ENCODE results near the gene SNX10.

The SNX10 gene

GRCh38 chr7:26278770-26279169 is 12.9 kb upstream of the SNX10 start:
- H3K36me3 ChIP-seq (ENCODE audit: control insufficient read depth in 1 of 2, insufficient read depth in 2 of 2, low read length in 2 of 2): no peaks in the 10 kb centered on the region
- H3K9me3 ChIP-seq (ENCODE audit: insufficient read depth, low read depth, low read length): no peaks in the 10 kb centered on the region
- no peak overlapping the region for H4K91ac ChIP-seq (ENCODE audit: low read depth, low read length)
- no peak overlapping the region for H2BK120ac ChIP-seq (ENCODE audit: insufficient read depth, low read length, poor library complexity)
- H2BK12ac ChIP-seq (ENCODE audit: low read length): no peak overlapping the region
- H2AFZ ChIP-seq (ENCODE audit: insufficient read depth, low read length, poor library complexity): no peak overlapping the region
- H3K79me1 ChIP-seq (ENCODE audit: low read length): no peaks in the 10 kb centered on the region
- H3K18ac ChIP-seq (ENCODE audit: low read length): no peak overlapping the region
- H3K4me3 ChIP-seq (ENCODE audit: low read depth, low read length): no peak overlapping the region
- WGBS (ENCODE audit: extremely low coverage, insufficient coverage, insufficient read length): no CpG with 5 or more reads among the region's 1 CpG
- no peak overlapping the region for H3K4ac ChIP-seq (ENCODE audit: low read depth, low read length)
- H4K12ac ChIP-seq (ENCODE audit: low read depth, low read length): no peak overlapping the region
- no peaks in the 10 kb centered on the region for H3K79me2 ChIP-seq (ENCODE audit: control insufficient read depth, insufficient read depth, low read length, poor library complexity)
- H3K27me3 ChIP-seq (ENCODE audit: insufficient read depth, low read length): no peaks in the 10 kb centered on the region
- no peak overlapping the region for H4K8ac ChIP-seq (ENCODE audit: low read depth, low read length)
- H3K4me1 ChIP-seq (ENCODE audit: control insufficient read depth in 1 of 2, insufficient read depth in 2 of 2, low read length in 2 of 2): no peaks in the 10 kb centered on the region
- peak in 1 of 2 donors; percentile 55 for DNase-seq
- no peak overlapping the region for H3K14ac ChIP-seq (ENCODE audit: low read length)
- H3K9ac ChIP-seq (ENCODE audit: low read length): no peak overlapping the region
- no peak overlapping the region for H3K27ac ChIP-seq (ENCODE audit: low read depth, low read length)
- no peak overlapping the region for H2BK5ac ChIP-seq (ENCODE audit: low read depth, low read length, poor library complexity)
- H2AK5ac ChIP-seq (ENCODE audit: low read length): no peak overlapping the region
- no peak overlapping the region for H3K4me2 ChIP-seq (ENCODE audit: low read length)
- no peak overlapping the region for H3K23ac ChIP-seq (ENCODE audit: low read length)

GRCh38 chr7:26279405-26279804 is 12.3 kb upstream of the SNX10 start:
- Histone ChIP-seq H4K91ac (ENCODE audit: low read depth, low read length) (no peak overlapping the region), H3K9ac (ENCODE audit: low read length) (no peak overlapping the region), H3K79me1 (ENCODE audit: low read length) (no peaks in the 10 kb centered on the region), H3K18ac (ENCODE audit: low read length) (no peak overlapping the region), H3K27me3 (ENCODE audit: insufficient read depth, low read length) (no peaks in the 10 kb centered on the region), H3K4me3 (ENCODE audit: low read depth, low read length) (no peak overlapping the region), H4K8ac (ENCODE audit: low read depth, low read length) (no peak overlapping the region), H2BK120ac (ENCODE audit: insufficient read depth, low read length, poor library complexity) (no peak overlapping the region), H3K79me2 (ENCODE audit: control insufficient read depth, insufficient read depth, low read length, poor library complexity) (no peaks in the 10 kb centered on the region), H3K23ac (ENCODE audit: low read length) (no peak overlapping the region), H3K4ac (ENCODE audit: low read depth, low read length) (no peak overlapping the region), H3K9me3 (ENCODE audit: insufficient read depth, low read depth, low read length) (no peaks in the 10 kb centered on the region), H2AFZ (ENCODE audit: insufficient read depth, low read length, poor library complexity) (no peak overlapping the region), H2AK5ac (ENCODE audit: low read length) (no peak overlapping the region), H3K4me1 (ENCODE audit: control insufficient read depth in 1 of 2, insufficient read depth in 2 of 2, low read length in 2 of 2) (no peaks in the 10 kb centered on the region), H2BK12ac (ENCODE audit: low read length) (no peak overlapping the region), H2BK5ac (ENCODE audit: low read depth, low read length, poor library complexity) (no peak overlapping the region), H3K4me2 (ENCODE audit: low read length) (no peak overlapping the region), H3K14ac (ENCODE audit: low read length) (no peak overlapping the region), H4K12ac (ENCODE audit: low read depth, low read length) (no peak overlapping the region), H3K27ac (ENCODE audit: low read depth, low read length) (no peak overlapping the region), H3K36me3 (ENCODE audit: control insufficient read depth in 1 of 2, insufficient read depth in 2 of 2, low read length in 2 of 2) (no peaks in the 10 kb centered on the region)
- no CpG with 5 or more reads among the region's 4 CpGs for WGBS (ENCODE audit: extremely low coverage, insufficient coverage, insufficient read length)
- DNase-seq: no peak

GRCh38 chr7:26280097-26280496 is 11.6 kb upstream of the SNX10 start:
- H3K27ac ChIP-seq (ENCODE audit: low read depth, low read length): no peak overlapping the region
- no peak overlapping the region for H3K9ac ChIP-seq (ENCODE audit: low read length)
- no peaks in the 10 kb centered on the region for H3K79me2 ChIP-seq (ENCODE audit: control insufficient read depth, insufficient read depth, low read length, poor library complexity)
- no peaks in the 10 kb centered on the region for H3K27me3 ChIP-seq (ENCODE audit: insufficient read depth, low read length)
- H3K9me3 ChIP-seq (ENCODE audit: insufficient read depth, low read depth, low read length): no peaks in the 10 kb centered on the region
- H2AK5ac ChIP-seq (ENCODE audit: low read length): no peak overlapping the region
- no peak overlapping the region for H2BK12ac ChIP-seq (ENCODE audit: low read length)
- H3K79me1 ChIP-seq (ENCODE audit: low read length): no peaks in the 10 kb centered on the region
- H3K4me3 ChIP-seq (ENCODE audit: low read depth, low read length): no peak overlapping the region
- no peak overlapping the region for H4K12ac ChIP-seq (ENCODE audit: low read depth, low read length)
- no peak overlapping the region for H3K23ac ChIP-seq (ENCODE audit: low read length)
- no peak overlapping the region for H3K18ac ChIP-seq (ENCODE audit: low read length)
- H2AFZ ChIP-seq (ENCODE audit: insufficient read depth, low read length, poor library complexity): no peak overlapping the region
- no peaks in the 10 kb centered on the region for H3K36me3 ChIP-seq (ENCODE audit: control insufficient read depth in 1 of 2, insufficient read depth in 2 of 2, low read length in 2 of 2)
- no peak overlapping the region for H3K4me2 ChIP-seq (ENCODE audit: low read length)
- H3K14ac ChIP-seq (ENCODE audit: low read length): no peak overlapping the region
- no peak overlapping the region for H2BK5ac ChIP-seq (ENCODE audit: low read depth, low read length, poor library complexity)
- H4K91ac ChIP-seq (ENCODE audit: low read depth, low read length): no peak overlapping the region
- no peak for DNase-seq
- no peak overlapping the region for H2BK120ac ChIP-seq (ENCODE audit: insufficient read depth, low read length, poor library complexity)
- H3K4ac ChIP-seq (ENCODE audit: low read depth, low read length): no peak overlapping the region
- no peak overlapping the region for H4K8ac ChIP-seq (ENCODE audit: low read depth, low read length)
- no peaks in the 10 kb centered on the region for H3K4me1 ChIP-seq (ENCODE audit: control insufficient read depth in 1 of 2, insufficient read depth in 2 of 2, low read length in 2 of 2)

- H2BK120ac ChIP-seq (ENCODE audit: insufficient read depth, low read length, poor library complexity): no peak overlapping the region
- H4K91ac ChIP-seq (ENCODE audit: low read depth, low read length): no peak overlapping the region
- no peak overlapping the region for H2AFZ ChIP-seq (ENCODE audit: insufficient read depth, low read length, poor library complexity)
- H2AK5ac ChIP-seq (ENCODE audit: low read length): no peak overlapping the region
- H2BK12ac ChIP-seq (ENCODE audit: low read length): no peak overlapping the region
- H3K27ac ChIP-seq (ENCODE audit: low read depth, low read length): no peak overlapping the region
- no peaks in the 10 kb centered on the region for H3K4me1 ChIP-seq (ENCODE audit: control insufficient read depth in 1 of 2, insufficient read depth in 2 of 2, low read length in 2 of 2)
- no peak overlapping the region for H3K4me2 ChIP-seq (ENCODE audit: low read length)
- H3K14ac ChIP-seq (ENCODE audit: low read length): no peak overlapping the region
- H3K18ac ChIP-seq (ENCODE audit: low read length): no peak overlapping the region
- no peak overlapping the region for H3K9ac ChIP-seq (ENCODE audit: low read length)
- no peaks in the 10 kb centered on the region for H3K79me1 ChIP-seq (ENCODE audit: low read length)
- H3K4me3 ChIP-seq (ENCODE audit: low read depth, low read length): no peak overlapping the region
- H4K8ac ChIP-seq (ENCODE audit: low read depth, low read length): no peak overlapping the region
- H3K23ac ChIP-seq (ENCODE audit: low read length): no peak overlapping the region
- no peak overlapping the region for H3K4ac ChIP-seq (ENCODE audit: low read depth, low read length)
- WGBS (ENCODE audit: extremely low coverage, insufficient coverage, insufficient read length): no CpG with 5 or more reads among the region's 4 CpGs
- H3K27me3 ChIP-seq (ENCODE audit: insufficient read depth, low read length): no peaks in the 10 kb centered on the region
- H3K36me3 ChIP-seq (ENCODE audit: control insufficient read depth in 1 of 2, insufficient read depth in 2 of 2, low read length in 2 of 2): no peaks in the 10 kb centered on the region
- no peak overlapping the region for H4K12ac ChIP-seq (ENCODE audit: low read depth, low read length)
- H3K79me2 ChIP-seq (ENCODE audit: control insufficient read depth, insufficient read depth, low read length, poor library complexity): no peaks in the 10 kb centered on the region
- peak in 1 of 2 donors; percentile 6 for DNase-seq
- H3K9me3 ChIP-seq (ENCODE audit: insufficient read depth, low read depth, low read length): no peaks in the 10 kb centered on the region
- no peak overlapping the region for H2BK5ac ChIP-seq (ENCODE audit: low read depth, low read length, poor library complexity)
Observed at GRCh38 chr7:26280723-26281122, 10.9 kb upstream of the SNX10 start.

Measured in trophoblast cell (in vitro differentiated cells and primary cell).